NCI-H2107 treated with DMSO at 0.1 percent for 48 hours (cell line): ENCODE measurements around the gene RPRD1B.
"Not testable (repeated sequence)": the region's sequence is repeated elsewhere in the genome, so short reads cannot be mapped to it uniquely, and the experiment has no call there.

Experiments used
- DNase-seq: peaks from one replicate; lab custom pipeline; 2025; ENCODE audit not compliant: unreplicated experiment; lab: John Stamatoyannopoulos, UW

Gene RPRD1B

DNA sequence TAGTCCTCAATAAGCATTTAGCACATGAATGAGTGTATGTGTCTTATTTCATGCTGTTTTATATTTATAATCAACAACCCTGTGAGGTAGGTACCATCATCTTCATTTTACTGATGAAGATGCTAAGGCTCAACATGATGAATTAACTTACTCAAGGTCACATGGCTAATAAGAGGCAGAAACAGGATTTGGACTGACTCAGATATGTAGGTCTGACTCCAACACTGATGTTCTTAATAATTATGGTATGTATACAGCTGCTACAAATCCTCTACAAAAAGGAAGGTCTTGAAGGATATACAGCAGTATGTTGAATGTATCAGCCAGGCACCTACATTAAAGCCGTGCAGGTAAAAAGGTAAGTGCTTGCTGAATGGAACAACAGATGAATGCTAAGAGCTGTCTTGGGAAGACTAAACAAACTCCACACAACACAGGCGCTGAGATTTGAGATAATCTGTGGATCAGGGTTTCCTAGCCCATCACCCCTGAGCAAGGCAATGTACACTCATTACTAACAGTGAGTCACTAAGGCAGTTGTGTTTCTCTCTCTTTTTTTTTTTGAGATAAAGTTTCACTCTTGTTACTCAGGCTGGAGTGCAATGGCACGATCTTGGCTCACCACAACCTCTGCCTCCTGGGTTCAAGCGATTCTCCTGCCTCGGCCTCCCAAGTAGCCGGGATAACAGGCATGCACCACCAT lies 32.2 kb upstream of the RPRD1B start:
- no peak for DNase-seq

DNA sequence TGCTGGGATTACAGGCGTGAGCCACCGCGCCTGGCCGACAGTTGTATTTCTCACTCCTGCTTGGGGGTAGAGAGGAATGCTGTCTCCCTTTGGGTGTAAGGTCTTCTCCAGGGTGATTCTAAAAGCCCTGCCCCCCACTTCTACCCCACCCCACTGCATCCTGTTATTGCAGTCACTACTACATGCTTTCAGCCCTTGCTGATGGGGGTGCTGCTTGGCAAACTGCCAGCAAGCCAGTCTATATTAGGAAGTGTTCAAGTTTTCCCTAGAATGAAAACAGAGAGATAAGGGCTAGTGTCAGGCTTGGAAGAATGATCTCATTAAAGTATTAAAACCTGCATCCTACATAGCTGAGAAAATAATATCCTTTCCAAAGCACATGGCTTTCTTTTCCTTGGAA lies 31.6 kb upstream of the RPRD1B start:
- no peak for DNase-seq

DNA sequence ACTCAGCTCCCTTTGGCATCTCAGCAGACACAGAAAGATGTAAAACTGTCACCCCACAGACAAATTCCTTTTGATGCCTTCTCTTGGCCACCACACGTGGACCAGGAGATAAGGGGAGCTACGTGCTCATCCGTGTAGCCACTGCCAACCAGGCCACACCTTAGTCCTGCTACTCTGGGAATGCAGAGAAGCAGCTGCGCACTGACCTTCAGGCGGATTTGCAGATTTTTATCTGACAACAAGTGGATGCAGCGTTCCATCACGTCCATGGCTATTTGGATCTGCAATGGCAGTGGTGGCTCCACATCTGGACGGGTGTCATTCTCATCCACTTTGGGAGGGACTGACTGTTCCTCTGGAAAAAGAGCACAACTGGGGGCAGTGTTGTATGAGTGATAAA lies 31.1 kb upstream of the RPRD1B start:
- DNase-seq, result no peak

DNA sequence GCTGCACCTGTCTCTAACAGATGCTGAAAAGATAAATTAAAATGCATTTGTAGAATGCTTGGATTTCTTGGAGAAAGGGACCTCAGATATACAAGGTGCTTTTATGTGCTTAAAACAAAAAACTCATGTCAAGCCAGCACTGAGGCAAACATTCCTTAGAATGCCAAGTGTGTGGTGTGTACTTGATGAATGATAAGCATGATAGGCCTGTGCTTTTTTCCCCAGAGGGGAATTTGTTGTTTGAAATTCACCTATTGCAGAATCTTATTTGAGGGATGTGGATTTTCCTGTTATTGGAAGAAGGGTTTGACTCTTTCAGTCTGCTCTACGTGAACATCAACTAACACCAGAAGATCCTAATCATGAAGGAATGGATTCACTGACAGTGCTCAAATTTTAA lies 29.1 kb upstream of the RPRD1B start:
- DNase-seq, result no peak

DNA sequence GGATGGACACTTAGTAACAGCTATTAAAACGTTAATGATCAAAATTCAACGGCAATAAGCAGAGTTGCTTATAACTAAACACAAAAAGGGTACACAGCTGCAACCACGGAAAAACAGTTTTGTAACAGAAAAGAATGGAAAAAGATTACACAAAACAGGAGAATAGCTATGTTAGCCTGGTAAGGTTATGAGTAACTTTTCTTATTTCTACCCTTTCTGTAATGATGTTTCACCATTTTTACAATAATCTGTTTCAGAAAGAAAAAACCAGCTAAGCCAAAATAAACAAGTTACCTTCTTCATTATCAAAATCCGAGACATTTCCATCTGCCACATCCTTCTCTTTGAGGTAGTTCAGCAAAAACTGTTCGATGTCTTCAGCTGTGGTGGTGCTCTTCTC lies 27.6 kb upstream of the RPRD1B start:
- DNase-seq, result no peak

DNA sequence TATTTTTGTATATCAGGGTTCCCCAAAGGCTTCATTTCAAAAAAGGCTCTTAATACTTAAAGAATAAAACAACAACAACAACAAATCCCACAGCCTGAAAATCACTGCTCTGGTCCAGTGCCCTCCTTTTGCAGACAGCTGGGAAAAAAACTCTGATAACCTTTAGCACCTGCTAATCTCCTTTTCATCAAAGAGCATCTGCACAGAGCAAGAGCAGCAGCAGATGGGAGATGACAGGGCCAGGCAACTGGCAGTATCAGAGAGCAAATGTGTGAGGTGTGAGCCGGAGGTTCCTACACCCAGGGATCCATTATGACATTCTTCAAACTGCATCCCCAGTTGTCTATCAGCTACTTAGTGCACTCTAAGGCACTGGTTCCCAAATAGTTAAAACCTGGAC lies 26.0 kb upstream of the RPRD1B start:
- no peak for DNase-seq

DNA sequence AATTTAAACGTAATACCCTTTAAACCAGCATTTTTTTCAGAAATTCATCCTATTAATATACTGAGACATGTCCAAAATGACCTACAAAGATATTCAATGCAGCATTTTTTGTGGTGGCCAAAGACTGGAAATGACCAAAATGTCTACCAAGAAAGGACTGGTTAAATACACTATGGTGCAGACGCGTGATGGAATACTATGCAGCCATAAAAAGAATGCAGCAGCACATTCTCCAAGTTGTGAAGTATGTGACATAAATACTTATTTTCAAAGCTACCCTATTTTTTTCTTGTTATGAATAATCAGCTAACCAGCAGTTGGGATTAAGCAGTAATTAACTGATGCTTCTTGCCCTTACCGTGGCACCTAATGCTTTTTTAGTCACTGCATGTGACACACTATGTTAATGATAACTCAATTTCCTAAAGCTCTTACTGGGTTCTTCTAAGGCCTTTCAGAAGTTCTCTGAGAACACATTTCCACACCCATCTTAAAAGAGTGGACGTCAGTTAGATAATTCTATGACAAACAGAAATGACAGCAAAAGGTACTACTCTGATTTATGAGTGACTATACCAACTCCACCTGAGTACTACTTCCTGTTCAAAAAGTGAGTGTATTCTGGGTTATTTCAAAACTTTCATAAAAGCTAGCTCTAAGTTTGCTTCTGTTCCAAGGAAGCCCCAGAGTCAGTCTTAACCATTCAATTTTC lies 25.2 kb upstream of the RPRD1B start:
- DNase-seq, result no peak

DNA sequence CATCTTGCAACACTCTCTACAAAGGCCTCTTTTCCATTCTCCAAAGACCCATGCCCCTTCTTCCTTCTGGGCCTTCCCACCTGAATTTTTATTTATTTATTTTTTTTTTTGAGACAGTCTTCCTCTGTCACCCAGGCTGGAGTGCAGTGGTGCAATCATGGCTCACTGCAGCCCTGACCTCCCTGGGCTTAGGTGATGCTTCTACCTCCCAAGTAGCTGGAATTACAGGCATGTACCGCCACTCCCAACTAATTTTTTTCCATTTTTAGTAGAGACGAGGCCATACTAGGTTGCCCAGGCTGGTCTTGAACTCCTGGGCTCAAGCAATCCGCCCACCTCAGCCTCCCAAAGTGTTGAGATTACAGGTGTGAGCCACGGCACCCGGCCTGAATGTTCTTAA lies 24.1 kb upstream of the RPRD1B start:
- DNase-seq, result not testable (repeated sequence)

DNA sequence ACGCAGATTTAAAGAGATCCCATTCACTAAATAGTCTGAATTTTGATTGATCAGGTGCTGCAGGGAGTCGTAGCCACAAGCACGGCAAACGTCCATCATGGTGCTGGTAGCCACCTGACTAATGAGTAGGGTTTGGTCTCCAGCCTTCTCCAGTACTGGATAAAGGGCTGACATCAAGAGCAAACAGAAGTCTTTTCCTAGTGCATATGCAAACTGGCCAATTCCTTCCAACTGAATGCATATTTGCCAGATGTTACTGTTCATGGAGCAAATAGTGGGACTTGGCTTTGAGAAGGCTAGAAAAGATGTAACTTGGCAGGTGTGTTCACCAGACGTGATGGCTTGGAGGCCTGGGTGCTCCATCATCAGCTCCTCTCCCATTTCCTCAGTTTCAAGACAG lies 21.9 kb upstream of the RPRD1B start:
- DNase-seq, result no peak

DNA sequence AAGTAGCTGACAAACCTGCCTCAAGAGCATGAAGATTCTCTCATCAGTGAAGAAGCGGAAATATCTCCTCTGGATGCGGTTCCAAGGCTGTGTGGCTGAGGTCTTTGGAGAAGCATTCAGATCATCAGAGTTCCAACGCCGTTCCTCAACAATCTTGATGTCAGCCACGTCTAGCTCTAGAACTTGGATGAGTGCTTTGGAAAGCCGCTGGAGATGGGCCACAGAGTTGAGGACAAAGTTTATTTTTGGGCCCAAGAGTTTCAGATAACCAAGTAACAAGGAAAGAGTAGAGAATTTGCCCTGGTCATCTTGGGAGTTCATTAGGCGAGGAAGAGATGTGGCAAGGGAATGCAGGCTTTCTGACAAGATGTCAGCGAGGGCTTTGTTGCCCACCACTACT lies 21.2 kb upstream of the RPRD1B start:
- DNase-seq, result no peak

DNA sequence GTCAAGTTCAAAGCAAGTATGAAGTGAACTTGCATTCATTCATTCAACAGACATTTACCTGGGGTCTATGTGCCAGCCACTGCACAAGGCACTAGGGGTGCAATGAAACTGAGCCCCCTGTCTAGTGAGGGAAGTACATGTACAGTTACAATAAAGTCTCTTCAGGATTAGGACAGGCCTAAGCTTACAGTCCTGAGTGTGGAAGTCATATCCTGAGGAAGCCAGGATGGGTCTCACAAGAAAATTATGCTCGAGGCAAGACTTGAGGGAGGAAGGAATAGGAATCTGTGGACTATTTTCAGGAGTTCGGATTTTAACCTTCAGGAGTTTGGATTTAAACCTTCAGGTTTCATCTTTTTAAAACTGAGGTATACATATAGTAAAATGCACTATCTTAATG lies 19.7 kb upstream of the RPRD1B start:
- DNase-seq, result no peak

DNA sequence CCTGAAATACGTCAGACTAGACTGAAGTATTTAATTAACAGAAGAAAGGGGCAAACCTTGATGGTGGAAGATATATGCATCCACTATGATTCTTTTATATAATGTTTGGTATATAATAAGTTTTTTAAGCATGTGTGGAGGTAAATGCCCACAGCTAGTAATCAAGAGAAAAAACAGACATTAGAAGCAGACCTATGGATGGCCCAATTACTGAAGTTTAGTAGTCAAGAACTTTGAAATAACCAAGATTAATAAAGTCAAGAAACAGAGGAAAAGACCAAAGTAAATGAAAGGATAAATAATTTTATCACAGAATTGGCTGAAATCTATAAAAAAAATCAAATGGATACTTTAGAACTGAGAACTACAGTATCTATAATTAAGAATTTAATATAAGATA lies 15.6 kb upstream of the RPRD1B start:
- DNase-seq, result no peak

DNA sequence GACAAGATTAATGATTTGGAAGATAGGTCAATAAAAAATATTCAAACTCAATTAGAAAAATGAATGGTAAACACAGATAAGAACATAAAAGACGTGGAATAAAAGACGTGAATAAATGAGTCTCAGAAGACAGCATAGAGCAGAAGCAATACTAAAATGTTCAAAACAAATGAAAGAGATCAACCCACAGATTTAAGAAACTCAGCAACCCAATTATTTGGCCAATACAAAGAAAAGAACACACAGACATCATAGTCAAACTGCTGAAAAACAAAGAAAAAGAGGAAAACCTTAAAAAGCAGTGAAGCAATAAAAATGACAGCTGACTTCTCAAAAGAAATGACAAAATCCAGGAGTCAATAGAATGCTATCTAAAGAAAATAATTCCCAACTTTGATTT lies 15.2 kb upstream of the RPRD1B start:
- no peak for DNase-seq

DNA sequence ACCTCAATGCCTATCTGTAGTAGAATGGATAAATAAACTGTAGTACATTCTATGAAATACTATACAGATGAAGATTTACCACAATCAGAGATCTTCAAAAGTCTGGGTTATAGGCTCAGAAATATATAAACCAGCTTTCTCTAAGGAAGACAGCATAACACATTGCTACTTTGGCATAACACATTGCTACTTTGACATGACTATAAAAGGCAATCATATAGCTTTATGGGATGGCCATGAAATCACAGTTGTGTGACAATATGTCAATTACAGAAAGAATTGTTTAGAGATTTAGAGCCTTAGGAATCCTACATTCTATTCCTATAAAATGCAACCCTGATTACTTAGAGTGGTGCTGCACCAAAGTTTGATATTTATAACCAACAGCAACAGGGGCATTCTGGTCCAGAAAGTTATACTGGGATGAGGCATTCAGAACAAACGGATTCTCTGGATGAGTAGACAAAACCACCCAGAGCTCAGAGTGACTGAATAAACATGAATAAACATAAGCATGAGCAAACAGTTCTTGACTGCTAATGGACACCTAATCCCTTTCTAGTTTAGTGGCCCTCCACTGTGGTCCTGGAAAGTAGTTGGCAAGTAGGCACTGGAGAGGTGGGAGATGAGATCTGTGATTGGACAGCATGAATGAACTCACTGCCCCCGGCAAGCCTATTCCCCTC lies 12.3 kb upstream of the RPRD1B start:
- no peak for DNase-seq

DNA sequence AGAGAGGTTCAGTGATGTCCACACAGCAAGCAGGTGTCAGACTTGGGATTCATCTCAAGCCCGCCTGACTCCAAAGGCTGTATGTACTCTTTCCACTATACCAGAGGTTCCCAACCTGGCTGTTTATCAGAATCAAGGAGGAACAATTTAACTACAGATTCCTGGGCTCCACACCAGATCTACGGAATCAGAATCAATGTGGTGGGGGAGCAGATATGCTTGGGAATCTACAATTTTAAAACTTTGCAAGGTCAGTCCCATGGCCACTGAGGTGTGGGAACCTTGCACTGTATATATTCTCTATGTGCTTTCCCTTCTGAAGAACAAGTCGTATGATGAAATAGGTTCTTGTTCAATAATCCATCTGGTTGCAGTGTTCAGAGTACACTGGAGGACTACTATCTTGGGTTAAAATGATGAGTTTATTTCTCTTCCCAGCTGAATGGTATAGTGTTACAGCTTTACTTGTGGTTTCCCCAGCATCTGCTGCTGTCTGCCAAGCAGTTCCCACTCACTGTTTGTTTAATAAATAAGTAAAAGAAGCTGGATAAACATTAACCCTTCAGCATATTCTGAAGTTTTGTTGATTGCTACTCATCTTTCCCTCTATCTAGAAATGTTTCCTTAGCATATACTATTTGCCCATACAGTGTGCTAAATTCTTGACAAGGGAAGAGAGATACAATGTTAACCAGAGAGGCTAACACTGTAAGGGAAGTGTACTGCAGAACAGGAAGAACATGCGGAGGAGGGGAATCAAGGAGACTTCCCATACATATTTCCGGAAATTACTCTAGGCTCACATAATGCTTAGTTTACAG lies 10.2 kb upstream of the RPRD1B start:
- DNase-seq, result peak; percentile 8

DNA sequence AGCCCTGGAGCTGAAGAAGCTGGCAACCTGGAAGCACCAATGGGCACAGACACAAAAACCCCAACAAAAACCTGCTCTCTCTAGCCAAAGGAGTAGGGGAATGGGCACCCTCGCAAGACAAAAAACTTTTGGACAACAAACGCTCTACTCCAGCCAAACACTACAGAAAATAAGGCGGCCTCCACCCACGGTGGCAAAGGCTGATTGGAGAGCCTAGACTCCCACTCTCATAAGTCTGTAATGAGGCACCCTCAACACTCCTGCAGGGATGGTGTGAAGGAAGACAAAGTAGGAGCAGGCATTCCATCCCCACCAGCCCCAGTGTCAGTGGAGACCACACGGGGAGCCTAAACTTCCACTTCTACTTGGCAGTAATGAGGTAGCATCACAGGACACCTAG lies 9.1 kb upstream of the RPRD1B start:
- DNase-seq, result no peak

DNA sequence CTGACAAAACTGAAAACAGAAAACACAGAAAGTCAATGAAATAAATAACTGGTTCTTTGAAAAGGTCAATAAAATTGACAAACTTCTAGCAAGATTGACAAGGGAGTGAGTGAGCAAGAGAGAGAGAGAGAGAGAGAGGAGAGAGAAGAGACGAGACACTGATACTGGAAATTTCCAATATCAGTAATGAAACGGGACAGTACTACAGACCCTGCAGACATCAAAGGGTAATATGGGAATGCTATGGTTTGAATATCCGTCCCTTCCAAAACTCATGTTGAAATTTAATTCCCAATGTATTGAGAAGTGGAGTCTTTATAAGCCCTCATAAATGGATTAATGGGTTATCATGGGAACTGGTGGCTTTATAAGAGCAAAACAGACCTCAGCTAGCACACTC lies 4.1 kb upstream of the RPRD1B start:
- DNase-seq, result no peak

DNA sequence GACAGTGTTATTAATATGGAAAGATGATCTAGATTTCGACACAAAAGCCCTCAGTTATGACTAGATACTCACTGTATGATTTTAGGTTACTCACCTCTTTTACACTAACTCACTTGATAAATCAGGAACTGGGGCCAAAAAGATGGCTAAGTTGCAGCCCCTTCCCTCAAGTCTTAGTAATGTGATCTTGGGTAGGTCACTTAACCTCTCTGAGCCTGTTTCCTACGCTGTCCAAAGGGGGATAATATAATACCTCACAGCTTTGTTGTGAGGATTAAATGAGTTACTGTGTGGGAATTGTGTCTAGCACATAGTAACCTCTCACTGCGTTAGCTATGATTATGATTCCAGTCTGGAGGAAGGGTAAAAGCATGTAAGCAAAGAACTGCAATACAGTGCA lies 1.6 kb upstream of the RPRD1B start:
- no peak for DNase-seq

DNA sequence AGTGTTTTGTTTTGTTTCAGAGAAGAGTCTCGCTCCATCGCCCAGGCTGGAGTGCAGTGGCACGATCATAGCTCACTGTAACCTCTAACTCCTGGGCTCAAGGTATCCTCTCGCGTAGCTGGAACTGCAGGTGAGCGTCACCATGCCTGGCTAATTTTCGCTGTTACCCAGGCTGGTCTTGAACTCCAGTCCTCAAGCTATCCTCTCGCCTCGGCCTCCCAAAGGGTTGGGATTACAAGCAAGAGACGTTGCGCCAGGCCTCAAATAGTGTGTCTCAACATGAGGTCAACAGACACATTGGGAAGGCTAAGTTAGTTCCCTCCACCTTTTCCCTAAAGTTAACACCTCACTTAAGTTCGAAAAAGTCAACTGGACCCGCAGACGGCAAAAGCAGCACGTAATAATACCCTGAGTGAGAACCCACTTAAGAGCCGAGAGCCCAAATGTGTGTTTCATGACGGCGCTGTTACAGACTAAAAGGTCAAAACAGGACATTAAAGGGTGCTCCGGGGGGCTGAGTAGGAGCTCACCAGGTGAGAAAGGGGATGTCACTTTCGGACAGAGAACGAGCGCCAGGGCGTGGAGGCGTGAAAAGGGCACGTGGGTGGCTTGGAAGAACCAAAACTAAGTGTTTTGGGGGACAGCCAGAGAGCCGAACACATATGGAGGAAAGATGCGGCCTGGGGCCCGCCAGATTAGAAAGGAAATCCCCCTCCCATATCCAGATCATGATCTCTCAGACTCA lies 789 bp upstream of the RPRD1B start:
- no peak for DNase-seq

DNA sequence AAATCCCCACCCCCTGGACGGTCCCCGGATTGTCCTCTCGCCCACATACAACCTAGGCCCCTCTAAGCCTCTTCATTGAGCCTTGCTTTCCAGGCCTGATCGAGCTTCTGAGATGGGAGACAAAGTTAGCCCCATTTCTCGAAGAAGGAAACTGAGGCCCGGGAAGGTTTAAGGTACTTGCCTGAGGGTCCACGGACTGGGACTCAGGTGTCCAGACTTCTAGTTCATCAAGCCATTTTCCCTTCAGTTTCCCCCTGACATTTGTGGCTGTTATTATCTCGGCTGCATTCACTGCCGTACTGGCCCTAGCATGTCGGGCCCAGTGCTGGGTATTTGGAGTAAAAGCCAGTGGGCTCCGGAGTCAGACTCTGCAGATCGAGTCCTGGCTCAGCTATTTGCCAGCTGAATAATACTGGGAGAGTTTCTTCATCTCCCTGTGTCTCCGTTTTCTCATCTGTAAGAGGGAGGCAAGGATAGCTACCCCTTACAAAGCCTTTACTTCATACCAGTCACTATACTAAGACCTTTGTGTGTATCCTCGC lies 633 bp downstream of the RPRD1B start:
- DNase-seq, result no peak

DNA sequence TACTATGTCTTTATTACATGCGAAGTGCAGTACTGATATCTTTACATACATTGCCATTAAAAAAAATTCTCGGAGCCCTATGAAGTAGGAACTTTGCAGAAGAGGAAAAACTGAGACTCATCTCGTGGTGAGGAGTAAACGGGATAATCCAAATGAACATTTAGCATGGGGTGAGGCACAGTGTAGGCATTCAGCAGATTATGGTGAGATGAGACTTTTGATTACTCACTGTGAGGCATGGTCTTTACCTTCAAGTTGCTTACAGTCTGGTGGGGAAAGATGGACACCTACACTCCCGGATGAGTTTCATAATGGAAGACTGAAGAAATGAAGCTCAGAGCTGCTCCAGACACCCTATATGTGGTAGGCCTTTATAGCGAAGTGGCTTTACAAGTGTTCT lies 1.4 kb downstream of the RPRD1B start:
- DNase-seq, result no peak
